Parathyroid adenoma (tissue), 2 donors: Measurements from ENCODE around the gene MYCBP2.
A peak's percentile ranks its signal among the peaks of the same experiment; 100 is the strongest.

ENCODE experiments used
- H2AFZ ChIP-seq: fragments of 300-600 bp; sonication (generic); one replicate; pipeline ENCODE4 v1.7.0; 2017; ENCODE audit warnings: antibody characterized with exemption, mild to moderate bottlenecking
- H3K27ac ChIP-seq: fragments of 300-600 bp; sonication (generic); one replicate; pipeline ENCODE4 v1.7.0; 2017
- H3K27me3 ChIP-seq: fragments of 300-600 bp; sonication (generic); one replicate; pipeline ENCODE4 v1.7.0; 2017; ENCODE audit warnings: low read length; ENCODE audit not compliant: control insufficient read depth, insufficient read depth
- H3K36me3 ChIP-seq: fragments of 300-600 bp; sonication (generic); one replicate; pipeline ENCODE4 v1.7.0; 2017; ENCODE audit warnings: low read length; ENCODE audit not compliant: control insufficient read depth, insufficient read depth
- H3K4me1 ChIP-seq: fragments of 300-600 bp; sonication (generic); one replicate; pipeline ENCODE4 v1.7.0; 2017; ENCODE audit warnings: control low read depth
- H3K4me2 ChIP-seq: fragments of 300-600 bp; sonication (generic); one replicate; pipeline ENCODE4 v1.7.0; 2017; ENCODE audit warnings: low read length
- H3K4me3 ChIP-seq: fragments of 300-600 bp; sonication (generic); one replicate; pipeline ENCODE4 v1.7.0; 2017; ENCODE audit warnings: low read depth, low read length
- H3K79me2 ChIP-seq: fragments of 300-600 bp; sonication (generic); one replicate; pipeline ENCODE4 v1.7.0; 2017; ENCODE audit warnings: control low read depth
- H3K9ac ChIP-seq: fragments of 300-600 bp; sonication (generic); one replicate; pipeline ENCODE4 v1.7.0; 2017; ENCODE audit warnings: mild to moderate bottlenecking
- H3K9me3 ChIP-seq: fragments of 300-600 bp; sonication (generic); one replicate; pipeline ENCODE4 v1.7.0; 2017; ENCODE audit warnings: low read length; ENCODE audit not compliant: control insufficient read depth
- TF ChIP-seq, protein P1 (sequence below): fragments of 300-600 bp; sonication (generic); IDR thresholded peaks from one replicate; pipeline ENCODE4 v1.7.0; 2017; ENCODE audit warnings: antibody characterized with exemption, mild to moderate bottlenecking
- donor health status: primary hyperparathyroidism.

Gene MYCBP2, protein sequence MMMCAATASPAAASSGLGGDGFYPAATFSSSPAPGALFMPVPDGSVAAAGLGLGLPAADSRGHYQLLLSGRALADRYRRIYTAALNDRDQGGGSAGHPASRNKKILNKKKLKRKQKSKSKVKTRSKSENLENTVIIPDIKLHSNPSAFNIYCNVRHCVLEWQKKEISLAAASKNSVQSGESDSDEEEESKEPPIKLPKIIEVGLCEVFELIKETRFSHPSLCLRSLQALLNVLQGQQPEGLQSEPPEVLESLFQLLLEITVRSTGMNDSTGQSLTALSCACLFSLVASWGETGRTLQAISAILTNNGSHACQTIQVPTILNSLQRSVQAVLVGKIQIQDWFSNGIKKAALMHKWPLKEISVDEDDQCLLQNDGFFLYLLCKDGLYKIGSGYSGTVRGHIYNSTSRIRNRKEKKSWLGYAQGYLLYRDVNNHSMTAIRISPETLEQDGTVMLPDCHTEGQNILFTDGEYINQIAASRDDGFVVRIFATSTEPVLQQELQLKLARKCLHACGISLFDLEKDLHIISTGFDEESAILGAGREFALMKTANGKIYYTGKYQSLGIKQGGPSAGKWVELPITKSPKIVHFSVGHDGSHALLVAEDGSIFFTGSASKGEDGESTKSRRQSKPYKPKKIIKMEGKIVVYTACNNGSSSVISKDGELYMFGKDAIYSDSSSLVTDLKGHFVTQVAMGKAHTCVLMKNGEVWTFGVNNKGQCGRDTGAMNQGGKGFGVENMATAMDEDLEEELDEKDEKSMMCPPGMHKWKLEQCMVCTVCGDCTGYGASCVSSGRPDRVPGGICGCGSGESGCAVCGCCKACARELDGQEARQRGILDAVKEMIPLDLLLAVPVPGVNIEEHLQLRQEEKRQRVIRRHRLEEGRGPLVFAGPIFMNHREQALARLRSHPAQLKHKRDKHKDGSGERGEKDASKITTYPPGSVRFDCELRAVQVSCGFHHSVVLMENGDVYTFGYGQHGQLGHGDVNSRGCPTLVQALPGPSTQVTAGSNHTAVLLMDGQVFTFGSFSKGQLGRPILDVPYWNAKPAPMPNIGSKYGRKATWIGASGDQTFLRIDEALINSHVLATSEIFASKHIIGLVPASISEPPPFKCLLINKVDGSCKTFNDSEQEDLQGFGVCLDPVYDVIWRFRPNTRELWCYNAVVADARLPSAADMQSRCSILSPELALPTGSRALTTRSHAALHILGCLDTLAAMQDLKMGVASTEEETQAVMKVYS (N-terminal part only)

DNA sequence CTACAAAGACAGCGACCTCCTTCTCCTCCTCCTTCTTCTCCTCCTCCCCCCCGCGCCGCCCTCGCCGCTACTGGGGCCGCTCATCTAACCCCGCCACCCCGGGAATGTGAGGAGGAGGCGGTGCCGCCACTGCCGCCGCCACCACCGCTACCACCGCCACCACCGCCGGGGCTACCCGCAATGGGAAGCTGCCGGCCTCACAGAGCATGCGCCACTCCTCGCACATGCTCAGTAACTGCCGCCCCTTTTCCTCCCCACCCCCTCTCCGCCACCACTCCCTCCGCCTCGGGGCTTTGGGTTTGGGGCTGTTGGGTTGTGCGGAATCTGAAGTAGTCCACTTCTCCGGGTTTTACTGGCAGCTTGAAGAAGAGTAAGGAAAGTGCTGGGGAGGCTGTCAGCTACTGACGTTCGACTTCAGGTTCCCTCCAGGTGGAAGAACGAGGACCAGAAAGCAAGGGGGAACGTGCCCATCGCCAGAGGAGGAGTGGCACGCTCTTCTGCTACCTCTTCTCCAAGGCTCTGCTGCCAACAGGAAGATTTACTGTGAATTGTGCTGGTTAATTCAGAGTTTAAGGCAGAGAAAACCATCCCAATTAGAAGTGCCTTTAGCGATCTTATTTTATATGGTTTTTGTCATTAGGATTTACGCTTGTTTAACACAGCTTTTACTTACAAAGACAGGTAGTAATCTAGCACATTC lies at the start of gene MYCBP2:
MYCBP2 (minus strand) TSS at position 190 of the 700 bp plus-strand sequence. CDS start 319 bp downstream, outside the sequence.
- no peaks in the 10 kb centered on the region for H3K36me3 ChIP-seq
- no peaks in the 10 kb centered on the region for H3K27me3 ChIP-seq
- H3K4me1 ChIP-seq, result peaks cover 7% of the 10 kb centered on the region
- TF ChIP-seq, protein P1, sequence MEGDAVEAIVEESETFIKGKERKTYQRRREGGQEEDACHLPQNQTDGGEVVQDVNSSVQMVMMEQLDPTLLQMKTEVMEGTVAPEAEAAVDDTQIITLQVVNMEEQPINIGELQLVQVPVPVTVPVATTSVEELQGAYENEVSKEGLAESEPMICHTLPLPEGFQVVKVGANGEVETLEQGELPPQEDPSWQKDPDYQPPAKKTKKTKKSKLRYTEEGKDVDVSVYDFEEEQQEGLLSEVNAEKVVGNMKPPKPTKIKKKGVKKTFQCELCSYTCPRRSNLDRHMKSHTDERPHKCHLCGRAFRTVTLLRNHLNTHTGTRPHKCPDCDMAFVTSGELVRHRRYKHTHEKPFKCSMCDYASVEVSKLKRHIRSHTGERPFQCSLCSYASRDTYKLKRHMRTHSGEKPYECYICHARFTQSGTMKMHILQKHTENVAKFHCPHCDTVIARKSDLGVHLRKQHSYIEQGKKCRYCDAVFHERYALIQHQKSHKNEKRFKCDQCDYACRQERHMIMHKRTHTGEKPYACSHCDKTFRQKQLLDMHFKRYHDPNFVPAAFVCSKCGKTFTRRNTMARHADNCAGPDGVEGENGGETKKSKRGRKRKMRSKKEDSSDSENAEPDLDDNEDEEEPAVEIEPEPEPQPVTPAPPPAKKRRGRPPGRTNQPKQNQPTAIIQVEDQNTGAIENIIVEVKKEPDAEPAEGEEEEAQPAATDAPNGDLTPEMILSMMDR, result no peak
- peak within 1 kb of the TSS; percentile 79 for H3K4me3 ChIP-seq
- peak within 1 kb of the TSS; percentile 75 for H3K27ac ChIP-seq
- H3K79me2 ChIP-seq, result peaks cover 8% of the 10 kb centered on the region
- peak within 1 kb of the TSS; percentile 85 for H3K4me2 ChIP-seq
- H2AFZ ChIP-seq, result peak within 1 kb of the TSS; percentile 95
- peak within 1 kb of the TSS; percentile 28 for H3K9ac ChIP-seq
- H3K9me3 ChIP-seq, result no peaks in the 10 kb centered on the region

DNA sequence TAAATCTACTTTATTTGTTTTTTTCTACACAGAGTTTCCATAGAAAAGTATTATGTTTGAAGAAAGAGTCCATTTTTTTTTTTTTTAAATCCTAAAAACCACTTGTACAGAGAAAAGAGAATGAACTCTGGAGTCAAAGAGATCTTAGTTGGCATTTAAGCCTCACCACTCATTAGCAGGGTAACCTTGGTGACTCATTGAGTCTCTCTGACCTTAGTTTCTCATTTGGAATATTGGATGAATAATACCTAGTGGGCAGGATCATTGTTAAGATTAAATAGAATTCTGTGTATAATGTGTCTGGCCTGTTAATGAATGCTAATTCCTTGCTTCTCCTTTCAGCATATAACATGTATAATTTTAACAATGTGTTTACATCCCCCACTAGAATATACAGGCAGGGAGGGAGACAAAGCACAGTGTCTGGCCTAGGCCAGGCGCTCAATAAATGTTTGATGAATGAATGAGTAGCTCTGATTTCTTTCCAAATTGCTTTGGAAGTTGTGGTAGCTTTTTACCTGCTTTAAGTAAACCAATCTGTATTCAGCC lies 48.7 kb upstream of the MYCBP2 start:
- Histone ChIP-seq H3K4me2 (no peak overlapping the region), H3K27me3 (no peaks in the 10 kb centered on the region), H3K9me3 (no peaks in the 10 kb centered on the region), H3K36me3 (no peaks in the 10 kb centered on the region), H2AFZ (no peak overlapping the region), H3K4me3 (no peak overlapping the region), H3K27ac (no peak overlapping the region), H3K9ac (no peak overlapping the region), H3K4me1 (no peaks in the 10 kb centered on the region), H3K79me2 (no peaks in the 10 kb centered on the region)
- TF ChIP-seq, protein P1, result no peak

DNA sequence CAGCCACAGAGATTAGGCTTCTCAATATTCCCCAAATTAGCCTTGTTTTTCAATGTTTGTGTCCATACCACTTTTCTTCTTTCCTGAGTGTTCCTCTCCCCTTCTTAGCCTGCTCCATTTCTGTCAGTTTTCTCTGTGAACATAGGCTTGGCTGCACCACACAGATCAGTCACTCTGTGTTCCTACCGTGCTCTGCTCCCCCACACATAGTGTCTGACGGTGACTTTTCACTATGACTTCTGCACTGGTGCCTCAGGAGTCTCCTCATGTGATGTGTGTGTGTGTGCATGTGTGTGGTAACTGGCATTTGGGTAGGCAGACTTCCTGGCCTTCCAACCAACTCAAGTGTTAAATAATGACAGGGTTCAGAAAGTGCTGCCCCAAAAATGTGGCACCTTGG lies 47.9 kb upstream of the MYCBP2 start:
- Histone ChIP-seq H3K9me3 (no peaks in the 10 kb centered on the region), H3K4me1 (no peaks in the 10 kb centered on the region), H3K4me2 (no peak overlapping the region), H3K36me3 (no peaks in the 10 kb centered on the region), H3K4me3 (no peak overlapping the region), H3K79me2 (no peaks in the 10 kb centered on the region), H3K9ac (no peak overlapping the region), H2AFZ (no peak overlapping the region), H3K27ac (no peak overlapping the region), H3K27me3 (no peaks in the 10 kb centered on the region)
- TF ChIP-seq, protein P1, result no peak

DNA sequence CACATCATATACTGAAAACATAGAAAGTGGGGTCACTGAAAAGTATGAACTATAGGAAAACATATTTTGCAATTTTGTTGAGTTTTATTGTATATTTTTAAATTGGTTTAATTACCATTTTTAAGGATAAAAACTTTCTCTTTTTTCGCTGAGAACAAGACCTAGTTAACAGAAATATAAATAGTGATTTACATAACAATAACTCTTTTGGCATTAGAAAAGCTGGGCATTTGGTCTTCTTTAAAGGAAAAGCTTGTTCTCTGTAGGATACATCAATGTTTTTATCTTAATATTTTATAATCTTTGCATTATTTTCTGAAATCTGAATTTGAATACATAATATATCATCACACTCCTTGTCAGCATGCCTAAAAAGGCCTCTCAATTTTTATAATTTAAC lies 47.4 kb upstream of the MYCBP2 start:
- Histone ChIP-seq H2AFZ (no peak overlapping the region), H3K27me3 (no peaks in the 10 kb centered on the region), H3K79me2 (no peaks in the 10 kb centered on the region), H3K4me1 (no peaks in the 10 kb centered on the region), H3K4me3 (no peak overlapping the region), H3K9me3 (no peaks in the 10 kb centered on the region), H3K9ac (no peak overlapping the region), H3K4me2 (no peak overlapping the region), H3K36me3 (no peaks in the 10 kb centered on the region), H3K27ac (no peak overlapping the region)
- TF ChIP-seq, protein P1, result no peak
